Astrocyte (in vitro differentiated cells and primary cell): ENCODE measurements around the gene NLGN1.

Experiments used
- EZH2 ChIP-seq: IDR thresholded peaks from 2 replicates; pipeline ENCODE4 v1.6.1; 2012; ENCODE audit warnings: mild to moderate bottlenecking, low read length, inconsistent platforms; ENCODE audit not compliant: insufficient read depth
- TF ChIP-seq, protein P1 (sequence below): IDR thresholded peaks from 2 replicates; pipeline ENCODE4 v1.5.1; 2011; ENCODE audit warnings: low read depth, mild to moderate bottlenecking, inconsistent platforms, low read length, moderate library complexity; ENCODE audit not compliant: insufficient read depth

- TF ChIP-seq, protein P1, sequence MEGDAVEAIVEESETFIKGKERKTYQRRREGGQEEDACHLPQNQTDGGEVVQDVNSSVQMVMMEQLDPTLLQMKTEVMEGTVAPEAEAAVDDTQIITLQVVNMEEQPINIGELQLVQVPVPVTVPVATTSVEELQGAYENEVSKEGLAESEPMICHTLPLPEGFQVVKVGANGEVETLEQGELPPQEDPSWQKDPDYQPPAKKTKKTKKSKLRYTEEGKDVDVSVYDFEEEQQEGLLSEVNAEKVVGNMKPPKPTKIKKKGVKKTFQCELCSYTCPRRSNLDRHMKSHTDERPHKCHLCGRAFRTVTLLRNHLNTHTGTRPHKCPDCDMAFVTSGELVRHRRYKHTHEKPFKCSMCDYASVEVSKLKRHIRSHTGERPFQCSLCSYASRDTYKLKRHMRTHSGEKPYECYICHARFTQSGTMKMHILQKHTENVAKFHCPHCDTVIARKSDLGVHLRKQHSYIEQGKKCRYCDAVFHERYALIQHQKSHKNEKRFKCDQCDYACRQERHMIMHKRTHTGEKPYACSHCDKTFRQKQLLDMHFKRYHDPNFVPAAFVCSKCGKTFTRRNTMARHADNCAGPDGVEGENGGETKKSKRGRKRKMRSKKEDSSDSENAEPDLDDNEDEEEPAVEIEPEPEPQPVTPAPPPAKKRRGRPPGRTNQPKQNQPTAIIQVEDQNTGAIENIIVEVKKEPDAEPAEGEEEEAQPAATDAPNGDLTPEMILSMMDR, result no peak
- TF ChIP-seq EZH2, result no peak
Measured at GRCh38 chr3:173706630-173707029, 309.1 kb downstream of the NLGN1 start.
